ENCODE data around the gene COPG1.

GRCh38 chr3:129310111-129311011 is 61.0 kb downstream of the COPG1 start:
- TF ChIP-seq ZNF274 (IDR thresholded peaks at IDR 0.05; ENCODE audit: low read depth, low read length) (no peak), YY1 (IDR thresholded peaks at IDR 0.05; ENCODE audit: insufficient read depth, insufficient read length) (no peak), SUZ12 (IDR thresholded peaks at IDR 0.05; ENCODE audit: extremely low read depth, insufficient read depth, insufficient read length) (no peak)
